Effector memory CD4-positive, alpha-beta T cell (primary cell): ENCODE results near the gene IL4I1.

Source experiments
- DNase-seq, 3 donors: peaks; one replicate each; pipeline ENCODE4 v3.0.0-alpha.2; 2020
- H3K27ac ChIP-seq: 2 replicates; pipeline ENCODE4 v1.7.0; 2013; ENCODE audit warnings: mild to moderate bottlenecking, low read length, moderate library complexity; ENCODE audit not compliant: insufficient read depth, poor library complexity, severe bottlenecking
- H3K27me3 ChIP-seq: replicated peaks from 2 replicates; pipeline ENCODE4 v1.7.0; 2013; ENCODE audit warnings: mild to moderate bottlenecking, low read length; ENCODE audit not compliant: insufficient read depth, control insufficient read depth, poor library complexity, severe bottlenecking
- H3K36me3 ChIP-seq: 2 replicates; pipeline ENCODE4 v1.7.0; 2013; ENCODE audit warnings: mild to moderate bottlenecking, low read length, moderate library complexity; ENCODE audit not compliant: control insufficient read depth, insufficient read depth
- H3K4me1 ChIP-seq: 2 replicates; pipeline ENCODE4 v1.7.0; 2013; ENCODE audit warnings: low read length, mild to moderate bottlenecking; ENCODE audit not compliant: control insufficient read depth, insufficient read depth, poor library complexity, severe bottlenecking
- H3K4me3 ChIP-seq: 2 replicates; pipeline ENCODE4 v1.7.0; 2013; ENCODE audit warnings: low read length, low read depth, mild to moderate bottlenecking; ENCODE audit not compliant: insufficient read depth, poor library complexity, severe bottlenecking
- H3K9me3 ChIP-seq: 2 replicates; pipeline ENCODE4 v1.7.0; 2013; ENCODE audit warnings: mild to moderate bottlenecking, low read length, moderate library complexity; ENCODE audit not compliant: control insufficient read depth

IL4I1 gene

GRCh38 chr19:49879243-49879963 is 17.3 kb downstream of the IL4I1 start:
- peaks cover 49% of the 10 kb centered on the region for H3K36me3 ChIP-seq
- no peaks in the 10 kb centered on the region for H3K27me3 ChIP-seq
- DNase-seq: no peak
- H3K27ac ChIP-seq: no peak overlapping the region
- H3K4me1 ChIP-seq: peaks cover 11% of the 10 kb centered on the region
- H3K4me3 ChIP-seq: no peak overlapping the region
- H3K9me3 ChIP-seq: no peaks in the 10 kb centered on the region

- H3K9me3 ChIP-seq: no peaks in the 10 kb centered on the region
- DNase-seq: no peak
- no peaks in the 10 kb centered on the region for H3K27me3 ChIP-seq
- peaks cover 11% of the 10 kb centered on the region for H3K4me1 ChIP-seq
- no peak overlapping the region for H3K4me3 ChIP-seq
- peaks cover 42% of the 10 kb centered on the region for H3K36me3 ChIP-seq
- peak overlapping the region; percentile 98 for H3K27ac ChIP-seq
These were observed 18.0 kb downstream of the IL4I1 start for GRCh38 chr19:49878744-49879070.

GRCh38 chr19:49877879-49878743 is 18.6 kb downstream of the IL4I1 start:
- peaks cover 11% of the 10 kb centered on the region for H3K4me1 ChIP-seq
- peak overlapping the region; percentile 62 for H3K4me3 ChIP-seq
- H3K27me3 ChIP-seq: no peaks in the 10 kb centered on the region
- H3K36me3 ChIP-seq: peaks cover 37% of the 10 kb centered on the region
- H3K27ac ChIP-seq: peak overlapping the region; percentile 98
- no peaks in the 10 kb centered on the region for H3K9me3 ChIP-seq
- peak; percentile 97 to 98 (median 98) for DNase-seq

DNA sequence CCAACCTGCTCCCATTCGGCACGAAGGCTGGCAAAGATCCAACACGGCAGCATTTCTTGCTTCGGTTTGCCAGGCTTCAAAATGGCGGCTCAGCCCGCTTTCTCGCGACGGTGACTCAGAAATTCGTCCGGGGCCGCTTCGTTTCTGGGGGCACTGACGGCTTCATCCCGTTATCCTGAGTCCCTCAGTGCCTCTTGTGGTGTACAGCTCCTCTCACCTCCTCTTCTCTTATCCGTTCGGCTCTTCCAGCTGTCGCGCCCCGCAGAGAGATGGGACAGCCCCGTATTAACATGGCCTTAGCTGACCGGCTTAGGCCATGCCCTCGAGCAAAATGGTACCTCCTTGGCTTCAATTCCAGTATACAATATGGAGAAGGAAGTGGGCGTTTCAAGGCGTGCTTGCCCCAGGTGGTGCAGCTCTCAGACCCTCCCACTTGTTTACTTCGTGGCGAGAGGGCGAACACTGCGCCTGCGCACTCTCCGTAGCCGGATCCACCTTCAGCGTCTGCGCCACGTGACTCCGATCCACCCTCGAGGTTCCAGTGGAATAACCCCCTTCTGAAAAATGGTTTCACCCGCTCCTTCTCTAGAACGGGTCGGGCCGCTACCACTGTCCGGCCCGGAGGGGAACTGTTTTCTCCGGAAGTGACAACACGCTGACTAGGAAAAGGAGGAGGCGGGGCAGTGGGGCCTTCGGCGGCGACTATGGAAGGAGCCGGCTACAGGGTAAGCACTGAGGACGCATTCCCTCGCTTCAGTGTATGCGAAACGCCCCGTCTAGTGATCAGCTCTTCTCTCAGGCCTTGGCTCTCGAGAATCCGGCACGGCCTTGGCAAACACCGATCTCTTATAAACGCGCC is 19.4 kb downstream of the IL4I1 start, which contains the start of the genes AKT1S1 and TBC1D17:
Gene AKT1S1 (minus strand): TSS at position 336 of the 859 bp plus-strand sequence. CDS start 4,060 bp downstream, outside the sequence.
Gene TBC1D17 (plus strand): TSS at position 683 of the 859 bp plus-strand sequence. CDS start 22 bp downstream, at position 705.
- H3K27me3 ChIP-seq: no peaks in the 10 kb centered on the region
- peaks cover 29% of the 10 kb centered on the region for H3K36me3 ChIP-seq
- H3K27ac ChIP-seq: peak within 1 kb of the TSS; percentile 98
- no peaks in the 10 kb centered on the region for H3K9me3 ChIP-seq
- peaks cover 11% of the 10 kb centered on the region for H3K4me1 ChIP-seq
- peak within 1 kb of the TSS; percentile 96 for H3K4me3 ChIP-seq
- DNase-seq: peak; percentile 98 to 99 (median 99)

GRCh38 chr19:49876422-49877019 is 20.2 kb downstream of the IL4I1 start:
- Histone ChIP-seq H3K4me3 (peak overlapping the region; percentile 96), H3K27ac (peak overlapping the region; percentile 98), H3K4me1 (peaks cover 11% of the 10 kb centered on the region), H3K9me3 (no peaks in the 10 kb centered on the region), H3K27me3 (no peaks in the 10 kb centered on the region), H3K36me3 (peaks cover 21% of the 10 kb centered on the region)
- peak; percentile 96 to 98 (median 96) for DNase-seq

GRCh38 chr19:49875857-49876421 is 20.7 kb downstream of the IL4I1 start:
- H3K4me1 ChIP-seq: peaks cover 11% of the 10 kb centered on the region

DNA sequence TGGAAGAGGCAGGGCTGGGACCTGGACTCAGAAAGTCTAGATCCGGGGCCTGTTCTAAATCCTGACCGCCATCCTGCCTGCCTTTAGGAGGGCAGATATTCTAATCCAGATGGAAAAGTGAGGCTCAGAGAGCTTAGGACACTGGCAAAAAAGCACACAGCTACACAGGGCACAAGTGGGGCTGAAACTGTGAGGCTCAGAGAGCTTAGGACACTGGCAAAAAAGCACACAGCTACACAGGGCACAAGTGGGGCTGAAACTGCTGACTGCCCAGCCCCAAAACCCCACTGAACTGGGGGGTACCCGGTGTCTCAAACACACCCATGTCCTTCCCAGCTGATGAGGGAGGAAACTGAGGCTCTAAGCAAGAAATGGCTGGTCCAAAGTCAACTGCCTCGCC is 21.5 kb downstream of the IL4I1 start:
- no peak overlapping the region for H3K4me3 ChIP-seq
- H3K4me1 ChIP-seq: peaks cover 15% of the 10 kb centered on the region
- no peaks in the 10 kb centered on the region for H3K9me3 ChIP-seq
- no peaks in the 10 kb centered on the region for H3K27me3 ChIP-seq
- H3K36me3 ChIP-seq: peaks cover 11% of the 10 kb centered on the region
- peak overlapping the region; percentile 98 for H3K27ac ChIP-seq
- no peak for DNase-seq

More at GRCh38 chr19:49875857-49876421, 20.7 kb downstream of the IL4I1 start:
- H3K9me3 ChIP-seq: no peaks in the 10 kb centered on the region
- no peaks in the 10 kb centered on the region for H3K27me3 ChIP-seq
- DNase-seq: peak in 1 of 3 donors; percentile 38
- peak overlapping the region; percentile 96 for H3K4me3 ChIP-seq
- peak overlapping the region; percentile 98 for H3K27ac ChIP-seq
- peaks cover 19% of the 10 kb centered on the region for H3K36me3 ChIP-seq

- peaks cover 20% of the 10 kb centered on the region for H3K4me1 ChIP-seq
- no peak overlapping the region for H3K4me3 ChIP-seq
- H3K36me3 ChIP-seq: peaks cover 9% of the 10 kb centered on the region
- H3K9me3 ChIP-seq: no peaks in the 10 kb centered on the region
- H3K27ac ChIP-seq: no peak overlapping the region
- DNase-seq: no peak
- H3K27me3 ChIP-seq: no peaks in the 10 kb centered on the region
These were observed 22.1 kb downstream of the IL4I1 start for GRCh38 chr19:49874503-49875157.
